ENCODE data around the gene CCDC167.

The CCDC167 gene

GRCh38 chr6:37516076-37516919 is 16.6 kb upstream of the CCDC167 start:
- TF ChIP-seq REST (IDR thresholded peaks at IDR 0.05; ENCODE audit: low read depth), result no peak
- peak; percentile 73 for TF ChIP-seq USF1 (IDR thresholded peaks at IDR 0.05)
- peak; percentile 59; the same call in 1 of the 2 replicates for TF ChIP-seq NFIC (IDR thresholded peaks at IDR 0.05)
- no peak for TF ChIP-seq EP300 (IDR thresholded peaks at IDR 0.05; ENCODE audit: borderline replicate concordance)

GRCh38 chr6:37515712-37516075 is 16.0 kb upstream of the CCDC167 start:
- TF ChIP-seq CEBPB (IDR thresholded peaks at IDR 0.05), result no peak
- no peak for TF ChIP-seq NFIC (IDR thresholded peaks at IDR 0.05)
- TF ChIP-seq TAF1 (IDR thresholded peaks at IDR 0.05; ENCODE audit: low read depth), result no peak
- TF ChIP-seq USF1 (IDR thresholded peaks at IDR 0.05), result no peak
- no peak for TF ChIP-seq MAX (IDR thresholded peaks at IDR 0.05)
- no peak for TF ChIP-seq ZBTB7A (IDR thresholded peaks at IDR 0.05; ENCODE audit: low read depth)
- no peak for TF ChIP-seq FOXM1 (IDR thresholded peaks at IDR 0.05; ENCODE audit: borderline replicate concordance, low read depth)
- no peak for TF ChIP-seq YY1 (IDR thresholded peaks at IDR 0.05; ENCODE audit: low read depth)
- no peak for TF ChIP-seq REST (IDR thresholded peaks at IDR 0.05; ENCODE audit: low read depth)
- TF ChIP-seq TCF12 (IDR thresholded peaks at IDR 0.05; ENCODE audit: low read depth), result no peak
- TF ChIP-seq EGR1 (IDR thresholded peaks at IDR 0.05), result no peak
- TF ChIP-seq RAD21 (IDR thresholded peaks at IDR 0.05; ENCODE audit: low read depth), result no peak
- TF ChIP-seq CREB1 (IDR thresholded peaks at IDR 0.05; ENCODE audit: low read depth), result no peak
- no peak for TF ChIP-seq EP300 (IDR thresholded peaks at IDR 0.05; ENCODE audit: borderline replicate concordance)
- no peak for TF ChIP-seq TEAD4 (IDR thresholded peaks at IDR 0.05)

GRCh38 chr6:37514837-37515236 is 15.1 kb upstream of the CCDC167 start:
- no peak for TF ChIP-seq REST (IDR thresholded peaks at IDR 0.05; ENCODE audit: low read depth)
- no peak for TF ChIP-seq NFIC (IDR thresholded peaks at IDR 0.05)
- TF ChIP-seq CEBPB (IDR thresholded peaks at IDR 0.05), result no peak
- no peak for TF ChIP-seq TAF1 (IDR thresholded peaks at IDR 0.05; ENCODE audit: low read depth)
- TF ChIP-seq ZBTB7A (IDR thresholded peaks at IDR 0.05; ENCODE audit: low read depth), result no peak
- TF ChIP-seq EP300 (IDR thresholded peaks at IDR 0.05; ENCODE audit: borderline replicate concordance), result no peak
- TF ChIP-seq TEAD4 (IDR thresholded peaks at IDR 0.05), result no peak
- no peak for TF ChIP-seq FOXM1 (IDR thresholded peaks at IDR 0.05; ENCODE audit: borderline replicate concordance, low read depth)

GRCh38 chr6:37514321-37514771 is 14.7 kb upstream of the CCDC167 start:
- TF ChIP-seq RAD21 (IDR thresholded peaks at IDR 0.05; ENCODE audit: low read depth) (no peak), NFIC (IDR thresholded peaks at IDR 0.05) (no peak), MAX (IDR thresholded peaks at IDR 0.05) (no peak), TEAD4 (IDR thresholded peaks at IDR 0.05) (no peak), TCF12 (IDR thresholded peaks at IDR 0.05; ENCODE audit: low read depth) (no peak), TAF1 (IDR thresholded peaks at IDR 0.05; ENCODE audit: low read depth) (no peak), CREB1 (IDR thresholded peaks at IDR 0.05; ENCODE audit: low read depth) (no peak), USF1 (IDR thresholded peaks at IDR 0.05) (no peak), REST (IDR thresholded peaks at IDR 0.05; ENCODE audit: low read depth) (no peak), FOXM1 (IDR thresholded peaks at IDR 0.05; ENCODE audit: borderline replicate concordance, low read depth) (no peak)

All from Ishikawa (cell line).